ENCODE results near the gene USP32.
A peak's percentile ranks its signal among the peaks of the same experiment; 100 is the strongest.

The USP32 gene

DNA sequence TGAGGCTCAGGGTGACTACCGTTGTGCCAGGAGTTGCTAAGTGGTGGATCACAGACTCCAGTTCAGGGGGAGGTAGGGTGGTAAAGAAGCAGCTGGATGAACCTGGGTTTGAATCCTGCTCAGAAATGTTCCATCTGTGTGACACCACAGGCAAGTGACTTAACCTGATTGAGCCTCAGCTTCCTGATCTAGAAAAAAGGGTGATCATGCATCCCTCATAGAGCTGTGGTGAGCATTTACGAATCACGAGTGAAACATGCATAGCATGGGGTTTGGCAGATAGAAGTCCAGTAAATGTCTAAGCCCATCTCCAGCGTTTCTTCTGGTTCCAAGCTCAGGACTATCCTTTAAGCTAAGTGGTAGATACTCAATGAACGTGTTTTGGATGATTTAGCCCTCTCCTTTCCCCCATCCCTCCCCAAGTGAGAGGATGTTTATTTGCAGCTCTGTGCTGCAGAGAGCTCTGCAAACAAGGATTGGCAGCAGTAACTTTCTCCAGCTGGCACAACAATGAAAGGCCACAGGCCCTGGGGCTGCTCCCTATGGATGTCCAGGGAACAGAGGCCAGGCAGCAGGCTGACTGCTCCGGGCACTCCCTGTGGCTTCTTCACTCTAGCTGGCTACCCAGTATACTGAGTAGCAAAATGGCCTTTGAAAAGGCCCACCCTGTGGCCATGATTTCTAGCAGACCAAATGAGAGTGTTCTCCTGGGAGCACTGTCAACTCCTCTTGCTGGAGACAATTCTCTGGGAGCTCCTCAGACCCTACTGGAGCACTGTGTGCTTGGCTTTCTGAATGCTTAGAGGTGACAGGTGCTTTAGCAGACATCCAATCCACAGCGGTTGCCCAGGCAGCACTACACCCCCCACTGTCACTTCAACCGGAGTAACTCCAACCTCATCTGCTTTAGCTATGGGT lies 220.8 kb downstream of the USP32 start:
- Mint-ChIP-seq H3K4me3 (no peak overlapping the region), H3K4me1 (ENCODE audit: low read depth in 2 of 2) (peaks cover 4 to 5% of the 10 kb centered on the region in 2 donors), H3K27ac (peak overlapping the region; percentile 15 to 18), H3K27me3 (peaks cover 0 to 8% of the 10 kb centered on the region in 2 donors), H3K36me3 (ENCODE audit: insufficient read depth) (no peaks in the 10 kb centered on the region), H3K9me3 (no peaks in the 10 kb centered on the region)
- no peak for DNase-seq
- ATAC-seq (replicated peaks) = no peak

DNA sequence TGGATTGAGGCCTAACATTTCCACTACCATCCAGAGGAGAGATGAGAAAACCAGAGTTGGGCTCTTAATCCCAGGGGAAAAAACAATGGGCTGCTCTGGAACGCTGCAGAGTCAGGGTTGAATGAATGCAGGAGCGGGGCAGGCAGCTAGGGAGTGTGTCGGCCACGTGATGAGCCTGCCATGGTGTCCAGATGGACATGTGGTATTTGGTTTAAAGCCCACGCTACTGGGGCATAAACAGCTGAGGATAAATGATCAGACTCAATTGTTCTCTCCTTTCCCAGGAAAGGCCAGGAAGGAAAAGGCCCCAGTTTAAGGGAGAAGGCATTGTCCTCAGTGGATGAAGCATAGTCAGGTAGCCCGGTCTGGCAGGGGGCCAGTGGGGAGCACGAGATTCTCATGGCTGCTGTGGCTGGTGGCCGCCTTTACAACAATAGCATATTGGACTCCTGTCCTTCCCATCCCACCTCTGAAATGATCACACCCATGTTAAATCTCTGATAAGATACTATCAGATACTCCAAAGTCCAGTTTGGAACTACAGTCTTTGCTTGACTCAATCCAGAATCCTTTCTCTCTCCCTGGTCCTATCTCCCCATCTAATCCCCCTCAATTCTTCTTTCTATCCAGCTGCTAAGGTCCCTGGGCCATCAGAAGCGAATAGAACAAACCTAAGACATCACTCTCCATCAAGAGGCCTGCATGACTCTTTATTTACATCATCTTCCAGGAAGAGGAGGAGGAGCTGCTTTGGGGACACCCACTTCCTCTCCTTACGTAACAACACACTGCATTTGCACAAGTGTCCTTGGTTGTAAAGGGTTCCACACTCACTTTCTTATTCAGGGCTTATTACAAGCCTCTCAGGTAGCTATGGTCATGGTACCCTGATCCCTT lies 221.8 kb downstream of the USP32 start:
- H3K27me3 Mint-ChIP-seq = peaks cover 0 to 8% of the 10 kb centered on the region in 2 donors
- DNase-seq (no peak), ATAC-seq (replicated peaks) (peak; percentile 44)
- H3K36me3 Mint-ChIP-seq (ENCODE audit: insufficient read depth) = no peaks in the 10 kb centered on the region
- H3K27ac Mint-ChIP-seq = peak overlapping the region; percentile 3 to 18
- no peak overlapping the region for H3K4me3 Mint-ChIP-seq
- peaks cover 4 to 5% of the 10 kb centered on the region in 2 donors for H3K4me1 Mint-ChIP-seq (ENCODE audit: low read depth in 2 of 2)
- H3K9me3 Mint-ChIP-seq = no peaks in the 10 kb centered on the region

DNA sequence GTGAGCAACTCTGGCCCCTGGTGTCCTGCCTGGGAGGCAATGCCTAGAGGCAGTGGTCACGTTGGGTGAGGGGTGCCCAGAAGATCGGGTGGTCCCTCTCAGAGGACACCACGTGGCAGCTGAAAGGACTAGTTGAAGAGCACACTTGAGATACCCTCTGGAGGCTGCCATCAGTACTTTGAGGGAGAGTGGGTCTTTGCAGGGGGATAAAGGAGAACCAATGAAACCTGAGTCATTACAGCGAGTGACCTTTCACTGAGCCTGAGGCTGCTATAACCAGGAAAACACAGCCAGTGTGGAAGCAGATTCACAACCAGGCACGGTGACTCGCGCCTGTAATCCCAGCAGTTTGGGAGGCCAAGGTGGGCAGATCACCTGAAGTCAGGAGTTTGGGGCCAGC lies 223.3 kb downstream of the USP32 start:
- DNase-seq = no peak
- H3K9me3 Mint-ChIP-seq = no peaks in the 10 kb centered on the region
- no peak for ATAC-seq (replicated peaks)
- H3K36me3 Mint-ChIP-seq (ENCODE audit: insufficient read depth) = no peaks in the 10 kb centered on the region
- no peak overlapping the region for H3K4me3 Mint-ChIP-seq
- peaks cover 4 to 5% of the 10 kb centered on the region in 2 donors for H3K4me1 Mint-ChIP-seq (ENCODE audit: low read depth in 2 of 2)
- no peak overlapping the region for H3K27ac Mint-ChIP-seq
- peaks cover 0 to 17% of the 10 kb centered on the region in 2 donors for H3K27me3 Mint-ChIP-seq

DNA sequence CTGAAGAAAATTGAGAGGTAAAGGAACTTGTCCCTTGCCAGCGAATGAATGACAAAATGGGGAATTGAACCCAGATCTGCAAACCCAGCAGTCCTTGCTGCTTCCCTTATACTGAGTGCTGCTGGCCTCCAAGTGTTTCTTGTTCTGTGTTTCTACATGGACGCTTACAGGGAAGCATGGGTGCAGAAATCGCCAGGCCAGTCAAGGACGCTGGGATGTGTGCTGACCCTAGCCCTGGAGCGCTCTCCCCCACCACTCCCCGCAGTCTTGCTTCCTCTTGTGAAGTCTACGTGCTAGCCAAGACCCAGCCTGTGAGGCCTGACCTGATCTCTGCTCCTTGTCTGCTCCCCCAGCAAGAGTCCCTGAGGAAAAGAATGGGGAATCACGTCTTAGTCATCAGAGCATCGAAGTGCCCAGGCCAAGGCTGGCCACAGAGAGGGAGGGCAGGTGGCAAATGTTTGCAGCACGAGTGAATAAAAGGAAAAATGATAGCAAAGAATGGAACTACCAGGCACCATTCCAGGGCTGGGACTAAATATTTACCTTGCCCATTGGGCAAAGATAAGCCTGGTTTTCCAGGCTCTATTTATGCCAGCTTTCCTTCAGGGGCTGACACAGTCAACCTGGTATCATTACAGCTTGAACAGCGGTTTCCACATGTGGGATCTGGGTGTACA lies 224.7 kb downstream of the USP32 start:
- no peaks in the 10 kb centered on the region for H3K36me3 Mint-ChIP-seq (ENCODE audit: insufficient read depth)
- DNase-seq (no peak), ATAC-seq (replicated peaks) (no peak)
- peaks cover 5% of the 10 kb centered on the region in 2 donors for H3K4me1 Mint-ChIP-seq (ENCODE audit: low read depth in 2 of 2)
- no peak overlapping the region for H3K27ac Mint-ChIP-seq
- no peaks in the 10 kb centered on the region for H3K9me3 Mint-ChIP-seq
- no peak overlapping the region for H3K4me3 Mint-ChIP-seq
- peaks cover 8 to 32% of the 10 kb centered on the region in 2 donors for H3K27me3 Mint-ChIP-seq

DNA sequence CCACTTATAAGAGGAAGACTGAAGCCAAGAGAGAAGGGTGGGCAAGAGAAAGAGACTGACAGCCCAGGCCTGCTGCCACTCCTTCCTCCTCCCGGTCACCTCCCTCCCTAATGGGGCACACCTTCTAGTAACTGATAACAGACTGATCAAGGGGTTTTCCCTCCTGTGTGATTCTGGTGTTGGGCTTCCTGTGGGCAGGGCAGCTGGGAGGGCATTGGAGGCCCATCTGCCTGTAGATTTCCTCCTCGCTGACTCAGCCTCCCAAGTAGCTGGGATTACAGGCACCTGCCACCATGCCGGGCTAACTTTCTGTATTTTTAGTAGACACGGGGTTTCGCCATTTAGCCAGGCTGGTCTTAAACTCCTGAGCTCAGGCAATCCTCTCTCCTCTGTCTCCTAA lies 226.0 kb downstream of the USP32 start:
- H3K9me3 Mint-ChIP-seq = no peaks in the 10 kb centered on the region
- peak overlapping the region in 1 of 2 donors; percentile 62 for H3K27ac Mint-ChIP-seq
- ATAC-seq (replicated peaks) = peak; percentile 54
- H3K4me1 Mint-ChIP-seq (ENCODE audit: low read depth in 2 of 2) = peaks cover 5 to 9% of the 10 kb centered on the region in 2 donors
- H3K36me3 Mint-ChIP-seq (ENCODE audit: insufficient read depth) = no peaks in the 10 kb centered on the region
- peaks cover 15 to 44% of the 10 kb centered on the region in 2 donors for H3K27me3 Mint-ChIP-seq
- H3K4me3 Mint-ChIP-seq = no peak overlapping the region
- no peak for DNase-seq

DNA sequence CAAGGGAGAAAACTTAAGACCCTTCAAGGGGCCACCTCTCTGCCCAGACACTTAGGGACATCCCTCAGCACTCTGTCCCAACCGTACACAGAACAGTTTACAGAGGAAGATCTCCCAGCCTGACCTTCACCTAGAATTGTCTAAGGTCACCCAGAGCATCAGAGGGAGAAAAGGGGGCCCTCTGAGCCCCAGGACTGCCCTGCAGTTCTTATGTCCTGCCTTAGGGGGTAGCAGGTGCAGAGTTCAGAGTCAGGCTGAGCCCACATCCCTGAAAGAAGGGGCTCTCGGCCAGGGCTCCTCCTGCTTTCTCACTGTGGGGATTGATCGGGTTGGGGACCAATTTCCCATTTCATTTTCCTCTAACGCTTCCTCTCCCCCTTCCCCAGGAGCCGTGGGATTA lies 226.7 kb downstream of the USP32 start:
- Mint-ChIP-seq H3K4me3 (no peak overlapping the region), H3K27ac (peak overlapping the region; percentile 45 to 62), H3K27me3 (peaks cover 22 to 51% of the 10 kb centered on the region in 2 donors), H3K9me3 (no peaks in the 10 kb centered on the region), H3K4me1 (ENCODE audit: low read depth in 2 of 2) (peaks cover under 1 to 5% of the 10 kb centered on the region in 2 donors), H3K36me3 (ENCODE audit: insufficient read depth) (no peaks in the 10 kb centered on the region)
- ATAC-seq (replicated peaks) (no peak), DNase-seq (no peak)

DNA sequence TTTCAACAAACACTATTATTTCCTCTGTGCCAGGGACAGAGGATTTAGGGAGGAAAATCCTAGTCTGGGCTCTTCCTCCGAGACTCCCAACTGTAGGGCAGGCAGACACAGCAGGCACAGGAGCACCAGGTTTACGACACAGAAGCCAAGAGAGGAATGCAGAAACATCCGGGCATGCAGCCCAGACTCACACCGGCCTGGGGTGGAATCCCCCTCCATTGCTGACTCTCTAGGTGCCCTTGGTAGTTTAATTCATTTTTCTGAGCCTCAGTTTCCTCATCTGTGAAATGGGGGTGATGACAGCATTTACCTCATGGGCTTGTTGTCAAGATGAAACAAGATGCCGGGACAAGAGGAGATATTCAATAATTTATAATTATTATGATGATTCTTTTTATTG lies 227.2 kb downstream of the USP32 start:
- no peak overlapping the region for H3K4me3 Mint-ChIP-seq
- H3K4me1 Mint-ChIP-seq (ENCODE audit: low read depth in 2 of 2) = peaks cover 0 to 5% of the 10 kb centered on the region in 2 donors

DNA sequence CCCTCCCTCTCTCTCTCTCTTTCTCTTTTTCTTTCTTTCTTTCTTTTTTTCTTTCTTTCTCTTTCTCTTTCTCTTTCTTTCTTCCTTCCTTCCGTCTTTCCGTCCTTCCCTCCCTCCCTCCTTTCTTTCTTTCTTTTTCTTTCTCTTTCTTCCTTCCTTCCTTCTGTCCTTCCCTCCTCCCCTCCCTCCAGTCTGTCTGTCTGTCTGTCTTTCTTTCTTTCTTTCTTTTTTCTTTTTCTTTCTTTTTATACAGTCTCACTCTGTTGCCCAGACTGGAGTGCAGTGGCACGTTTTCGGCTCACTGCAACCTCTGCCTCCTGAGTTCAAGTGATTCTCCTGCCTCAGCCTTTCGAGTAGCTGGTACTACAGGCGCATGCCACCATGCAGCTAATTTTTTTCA lies 227.8 kb downstream of the USP32 start:
- Mint-ChIP-seq H3K27me3 (peaks cover 30 to 62% of the 10 kb centered on the region in 2 donors), H3K4me3 (no peak overlapping the region), H3K9me3 (no peaks in the 10 kb centered on the region), H3K27ac (no peak overlapping the region), H3K36me3 (ENCODE audit: insufficient read depth) (no peaks in the 10 kb centered on the region), H3K4me1 (ENCODE audit: low read depth in 2 of 2) (peaks cover 0 to 5% of the 10 kb centered on the region in 2 donors)
- no peak for ATAC-seq (replicated peaks)
- DNase-seq = no peak

More for the DNA sequence above, 227.2 kb downstream of the USP32 start:
- H3K36me3 Mint-ChIP-seq (ENCODE audit: insufficient read depth) = no peaks in the 10 kb centered on the region
- peaks cover 28 to 57% of the 10 kb centered on the region in 2 donors for H3K27me3 Mint-ChIP-seq
- no peak overlapping the region for H3K27ac Mint-ChIP-seq
- no peak for DNase-seq
- H3K9me3 Mint-ChIP-seq = no peaks in the 10 kb centered on the region
- no peak for ATAC-seq (replicated peaks)

DNA sequence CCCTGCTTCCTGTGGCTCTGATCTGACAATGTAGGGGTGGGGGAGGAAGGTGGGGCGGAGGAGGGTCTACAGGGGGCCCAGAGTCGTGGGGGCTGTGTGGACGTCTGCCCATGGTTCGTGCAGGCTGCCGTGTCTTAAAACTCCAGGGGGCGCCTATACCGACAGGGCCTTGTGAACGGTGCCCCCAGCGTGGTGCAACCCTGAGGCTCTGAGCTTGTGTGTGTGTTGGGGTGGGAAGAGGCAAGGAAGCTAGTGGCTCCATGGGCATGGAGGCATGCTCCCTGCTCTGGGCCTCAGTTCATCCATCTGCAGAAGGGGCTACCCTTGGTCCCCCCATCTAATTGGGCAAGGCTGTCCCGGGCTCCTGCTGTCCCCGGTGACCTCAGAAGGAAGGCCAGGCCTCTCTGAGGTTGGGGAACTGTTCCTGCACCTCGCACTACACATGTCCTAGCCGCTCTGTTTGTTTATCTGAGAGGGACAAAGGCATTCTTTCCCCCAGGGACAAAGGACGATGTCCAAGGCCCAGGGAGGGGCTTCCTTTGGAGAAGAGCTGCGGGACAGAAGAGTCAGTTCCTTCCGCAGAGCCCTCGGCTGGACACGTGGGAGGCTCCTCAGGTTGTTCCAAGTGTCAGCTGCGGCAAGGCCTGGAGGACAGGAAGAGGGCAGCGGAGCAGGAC lies 228.7 kb downstream of the USP32 start:
- no peak for DNase-seq
- peaks cover 34 to 71% of the 10 kb centered on the region in 2 donors for H3K27me3 Mint-ChIP-seq
- H3K36me3 Mint-ChIP-seq (ENCODE audit: insufficient read depth) = no peaks in the 10 kb centered on the region
- no peaks in the 10 kb centered on the region for H3K9me3 Mint-ChIP-seq
- no peak for ATAC-seq (replicated peaks)
- peaks cover 0 to 5% of the 10 kb centered on the region in 2 donors for H3K4me1 Mint-ChIP-seq (ENCODE audit: low read depth in 2 of 2)
- no peak overlapping the region for H3K27ac Mint-ChIP-seq
- no peak overlapping the region for H3K4me3 Mint-ChIP-seq

DNA sequence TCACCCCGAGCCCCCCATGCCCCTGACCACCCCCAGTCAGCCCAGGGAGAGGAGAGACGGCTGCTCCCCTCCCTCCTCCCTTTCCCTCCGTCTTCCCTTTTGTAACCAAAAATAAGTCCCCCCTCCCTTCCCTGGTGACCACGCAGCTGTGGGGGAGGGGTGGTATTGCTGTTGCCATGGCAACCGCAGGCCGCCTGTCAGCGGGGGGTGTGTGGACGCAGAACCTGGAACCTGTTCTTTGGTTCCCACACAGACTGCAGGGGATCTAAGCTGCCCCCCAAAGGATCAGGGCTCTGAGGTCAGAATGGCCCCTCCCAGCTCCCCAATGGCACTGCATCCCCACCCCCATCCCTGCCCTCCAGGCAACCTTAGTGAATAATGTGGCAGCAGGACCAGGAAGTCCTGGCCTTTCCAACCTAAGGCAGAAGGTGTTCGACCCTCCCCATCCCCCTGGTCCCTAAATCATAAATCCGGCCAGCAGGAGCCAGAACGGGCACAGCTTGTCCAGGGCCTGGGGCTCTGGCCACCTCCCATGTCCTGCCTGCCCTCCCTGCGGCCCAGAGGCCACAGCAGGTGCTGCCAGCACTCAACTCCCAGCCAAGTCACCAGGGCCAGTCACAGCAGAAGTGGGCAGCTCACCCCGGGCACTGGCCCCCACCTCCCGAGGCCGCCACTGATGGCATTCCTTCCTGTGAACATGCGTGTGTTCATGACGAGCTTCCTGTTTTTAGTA lies 230.2 kb downstream of the USP32 start:
- no peak for ATAC-seq (replicated peaks)
- H3K9me3 Mint-ChIP-seq = no peaks in the 10 kb centered on the region
- peaks cover 4% of the 10 kb centered on the region for H3K36me3 Mint-ChIP-seq (ENCODE audit: insufficient read depth)
- H3K27me3 Mint-ChIP-seq = peaks cover 44 to 78% of the 10 kb centered on the region in 2 donors
- peaks cover 0 to 5% of the 10 kb centered on the region in 2 donors for H3K4me1 Mint-ChIP-seq (ENCODE audit: low read depth in 2 of 2)
- DNase-seq = no peak
- peak overlapping the region in 1 of 2 donors; percentile 71 for H3K27ac Mint-ChIP-seq
- H3K4me3 Mint-ChIP-seq = no peak overlapping the region

DNA sequence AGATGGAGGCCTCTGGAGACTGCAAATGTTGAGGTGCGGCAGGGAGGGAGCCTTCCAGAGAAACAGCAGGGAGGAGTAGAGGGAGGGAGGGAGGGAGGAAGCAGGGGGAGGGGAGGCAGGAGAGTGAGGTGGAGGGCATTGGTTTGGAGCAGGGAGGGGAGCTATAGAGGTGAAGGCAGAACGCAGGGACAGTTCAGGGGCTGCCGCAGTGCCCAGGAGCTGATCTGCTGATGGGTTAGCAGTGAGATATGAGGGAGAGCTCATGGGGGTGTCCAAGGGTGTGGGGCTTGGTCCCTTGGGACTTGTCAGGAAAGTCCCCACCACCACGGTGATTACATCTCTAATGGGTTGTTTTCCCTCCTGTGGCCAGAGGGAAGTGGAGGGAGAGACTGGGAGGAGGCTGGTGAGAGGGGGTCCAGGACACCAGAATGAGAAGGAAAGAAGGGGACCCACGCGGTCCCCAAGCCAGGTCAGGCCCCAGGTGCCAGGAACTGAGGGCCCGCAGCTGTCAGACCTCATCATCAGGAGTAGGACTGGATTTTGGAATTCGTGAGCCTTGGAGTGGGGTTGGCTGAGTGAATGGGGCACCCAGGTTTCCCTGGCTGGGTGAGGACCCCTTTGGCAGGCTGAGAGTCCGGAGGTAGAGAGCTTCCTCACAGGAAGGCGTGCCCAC lies 231.0 kb downstream of the USP32 start:
- H3K27me3 Mint-ChIP-seq = peaks cover 51 to 86% of the 10 kb centered on the region in 2 donors
- peak overlapping the region; percentile 71 to 92 for H3K27ac Mint-ChIP-seq
- ATAC-seq (replicated peaks) (no peak), DNase-seq (no peak)
- no peak overlapping the region for H3K4me3 Mint-ChIP-seq
- H3K4me1 Mint-ChIP-seq (ENCODE audit: low read depth in 2 of 2) = peaks cover 0 to 5% of the 10 kb centered on the region in 2 donors
- peaks cover 4% of the 10 kb centered on the region for H3K36me3 Mint-ChIP-seq (ENCODE audit: insufficient read depth)
- H3K9me3 Mint-ChIP-seq = no peaks in the 10 kb centered on the region

DNA sequence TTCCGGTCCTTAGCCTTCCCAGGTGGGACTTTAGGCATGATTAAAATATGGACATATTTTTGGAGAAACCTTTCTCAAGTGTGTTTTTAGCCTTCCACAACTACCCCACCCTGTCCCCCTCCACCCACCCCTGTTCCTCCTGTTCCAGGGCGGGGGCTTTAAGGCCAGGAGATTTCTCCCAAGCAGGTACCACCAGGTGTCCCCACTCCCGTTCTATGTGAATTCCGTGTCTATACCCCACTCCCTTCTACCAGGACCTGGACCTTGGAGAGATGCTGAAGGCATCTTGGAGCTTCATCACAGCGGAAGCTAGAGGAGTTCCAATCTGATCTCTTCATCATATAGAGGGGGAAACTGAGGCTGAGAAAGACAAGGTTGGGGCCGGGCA lies 232.5 kb downstream of the USP32 start:
- H3K9me3 Mint-ChIP-seq = no peaks in the 10 kb centered on the region
- no peak overlapping the region for H3K4me3 Mint-ChIP-seq
- H3K36me3 Mint-ChIP-seq (ENCODE audit: insufficient read depth) = peaks cover 4% of the 10 kb centered on the region
- DNase-seq = no peak
- H3K27me3 Mint-ChIP-seq = peaks cover 59 to 100% of the 10 kb centered on the region in 2 donors
- peaks cover 0 to 5% of the 10 kb centered on the region in 2 donors for H3K4me1 Mint-ChIP-seq (ENCODE audit: low read depth in 2 of 2)
- H3K27ac Mint-ChIP-seq = no peak overlapping the region
- ATAC-seq (replicated peaks) = no peak
